Hepatocyte (in vitro differentiated cells): ENCODE results near the gene MPZL2. TPM values are rescaled to one million over a fixed set of nuclear protein-coding genes. Genes with fewer than 3 reads are reported as not detected.

ENCODE experiments used
- DNase-seq: peaks from one replicate; pipeline ENCODE4 v3.0.0-alpha.2; 2016; ENCODE audit warnings: low spot score
- H2AFZ ChIP-seq: fragments of 200-600 bp; sonication (generic); 2 replicates; pipeline ENCODE4 v1.6.0; 2016; ENCODE audit warnings: antibody characterized with exemption, mild to moderate bottlenecking
- H3K27ac ChIP-seq: fragments of 200-600 bp; sonication (generic); 2 replicates; pipeline ENCODE4 v1.5.1; 2016; ENCODE audit warnings: mild to moderate bottlenecking
- H3K27me3 ChIP-seq: fragments of 200-600 bp; sonication (generic); 2 replicates; pipeline ENCODE4 v1.6.1; 2016
- H3K36me3 ChIP-seq: fragments of 200-600 bp; sonication (generic); replicated peaks from 2 replicates; pipeline ENCODE4 v1.5.1; 2016; ENCODE audit warnings: low read depth; ENCODE audit not compliant: insufficient read depth
- H3K4me1 ChIP-seq: fragments of 200-600 bp; sonication (generic); 2 replicates; pipeline ENCODE4 v1.5.1; 2016; ENCODE audit warnings: mild to moderate bottlenecking, moderate library complexity; ENCODE audit not compliant: insufficient read depth
- H3K4me2 ChIP-seq: fragments of 200-600 bp; sonication (generic); 2 replicates; pipeline ENCODE4 v1.6.0; 2016
- H3K4me3 ChIP-seq: fragments of 200-600 bp; sonication (generic); 2 replicates; pipeline ENCODE4 v1.5.1; 2016; ENCODE audit warnings: mild to moderate bottlenecking
- H3K79me2 ChIP-seq: fragments of 200-600 bp; sonication (generic); 2 replicates; pipeline ENCODE4 v1.6.0; 2017; ENCODE audit warnings: mild to moderate bottlenecking
- H3K9me2 ChIP-seq: fragments of 200-600 bp; sonication (generic); replicated peaks from 2 replicates; pipeline ENCODE4 v1.6.0; 2017; ENCODE audit warnings: mild to moderate bottlenecking; ENCODE audit not compliant: insufficient read depth
- H3K9me3 ChIP-seq: fragments of 200-600 bp; sonication (generic); 2 replicates; pipeline ENCODE4 v1.5.1; 2016; ENCODE audit warnings: low read depth, mild to moderate bottlenecking
- H4K20me1 ChIP-seq: fragments of 200-600 bp; sonication (generic); 2 replicates; pipeline ENCODE4 v1.6.0; 2016; ENCODE audit warnings: mild to moderate bottlenecking; ENCODE audit not compliant: insufficient read depth, poor library complexity, severe bottlenecking
- CTCF ChIP-seq: fragments of 200-600 bp; sonication (generic); IDR thresholded peaks from 2 replicates; pipeline ENCODE4 v1.5.1; 2016; ENCODE audit warnings: antibody characterized with exemption, mild to moderate bottlenecking; ENCODE audit not compliant: poor library complexity
- EZH2 ChIP-seq: fragments of 200-600 bp; sonication (generic); IDR thresholded peaks from 2 replicates; pipeline ENCODE4 v1.6.1; 2016; ENCODE audit warnings: antibody characterized with exemption, mild to moderate bottlenecking, borderline replicate concordance
- EZH2phosphoT487 ChIP-seq: fragments of 200-600 bp; sonication (generic); IDR thresholded peaks from one replicate; pipeline ENCODE4 v1.6.1; 2018; ENCODE audit warnings: antibody characterized with exemption, mild to moderate bottlenecking, low read depth, moderate library complexity; ENCODE audit not compliant: unreplicated experiment, severe bottlenecking
- WGBS: methylation state at CpG from one replicate; pipeline ENCODE4 v1.1.6; 2016; ENCODE audit warnings: low lambda C conversion rate; ENCODE audit errors: missing lambda C conversion rate; 5-methylcytosine and 5-hydroxymethylcytosine counted together
- polyA plus RNA-seq: library from polyadenylated mRNA; unstranded; fragments of >200 nt; fragmentation: Nextera tagmentation; extraction: Ambion mirVana; gene quantifications from 2 replicates; pipeline ENCODE4 v1.2.1, GENCODE V29; 2016
- total RNA-seq: library from RNA; depleted of rRNA; stranded (reverse); fragments of >200 nt; gene quantifications from 2 replicates; pipeline ENCODE4 v1.2.3, GENCODE V29; 2014

The MPZL2 gene
- total and polyA plus RNA-seq, 2 experiments from 2014 or later, result 47.2 to 48.0 TPM

- no peaks in the 10 kb centered on the region for H3K27me3 ChIP-seq
- DNase-seq, result no peak
- H3K27ac ChIP-seq, result no peak overlapping the region
- no peak overlapping the region for H3K4me2 ChIP-seq
- H3K79me2 ChIP-seq, result no peaks in the 10 kb centered on the region
- no peaks in the 10 kb centered on the region for H4K20me1 ChIP-seq
- no peak for TF ChIP-seq EZH2phosphoT487
- TF ChIP-seq CTCF, result no peak
- no peak for TF ChIP-seq EZH2
- no peak overlapping the region for H2AFZ ChIP-seq
- no peak overlapping the region for H3K4me3 ChIP-seq
- no peaks in the 10 kb centered on the region for H3K36me3 ChIP-seq
- H3K9me2 ChIP-seq, result no peaks in the 10 kb centered on the region
- H3K4me1 ChIP-seq, result no peaks in the 10 kb centered on the region
- no peaks in the 10 kb centered on the region for H3K9me3 ChIP-seq
- WGBS, result 97% methylated on average over 2 of the region's 2 CpGs
Observed at GRCh38 chr11:118223570-118223969, 40.5 kb downstream of the MPZL2 start.

- TF ChIP-seq EZH2phosphoT487, result no peak
- TF ChIP-seq EZH2, result no peak
- no peak for TF ChIP-seq CTCF
- H3K4me2 ChIP-seq, result no peak overlapping the region
Observed at GRCh38 chr11:118222437-118222836, 41.7 kb downstream of the MPZL2 start.

GRCh38 chr11:118221419-118221818 lies 42.7 kb downstream of the MPZL2 start:
- no peaks in the 10 kb centered on the region for H3K9me3 ChIP-seq
- no peak for DNase-seq

More at GRCh38 chr11:118222437-118222836, 41.7 kb downstream of the MPZL2 start:
- Histone ChIP-seq H3K4me1 (no peaks in the 10 kb centered on the region), H3K9me3 (no peaks in the 10 kb centered on the region), H4K20me1 (no peaks in the 10 kb centered on the region), H3K27me3 (no peaks in the 10 kb centered on the region), H3K9me2 (no peaks in the 10 kb centered on the region), H3K79me2 (no peaks in the 10 kb centered on the region), H2AFZ (no peak overlapping the region), H3K36me3 (no peaks in the 10 kb centered on the region), H3K4me3 (no peak overlapping the region), H3K27ac (no peak overlapping the region)
- no peak for DNase-seq
- WGBS, result 73% methylated on average over 4 of the region's 4 CpGs

More at GRCh38 chr11:118221419-118221818, 42.7 kb downstream of the MPZL2 start:
- H3K27me3 ChIP-seq, result no peaks in the 10 kb centered on the region
- WGBS, result 73% methylated on average over 5 of the region's 5 CpGs
- H2AFZ ChIP-seq, result no peak overlapping the region
- TF ChIP-seq EZH2, result no peak
- TF ChIP-seq CTCF, result no peak
- no peak for TF ChIP-seq EZH2phosphoT487
- H3K27ac ChIP-seq, result no peak overlapping the region
- H3K4me1 ChIP-seq, result peaks cover 6% of the 10 kb centered on the region
- H3K4me3 ChIP-seq, result no peak overlapping the region
- no peak overlapping the region for H3K4me2 ChIP-seq
- H4K20me1 ChIP-seq, result no peaks in the 10 kb centered on the region
- no peaks in the 10 kb centered on the region for H3K79me2 ChIP-seq
- no peaks in the 10 kb centered on the region for H3K36me3 ChIP-seq
- H3K9me2 ChIP-seq, result no peaks in the 10 kb centered on the region
